Measurements from ENCODE around the gene LTBP2. TPM values are rescaled to one million over a fixed set of nuclear protein-coding genes. Genes with fewer than 3 reads are reported as not detected.

Gene LTBP2
- total and polyA plus RNA-seq, 7 donors, result 0.46 to 71.2 (median 12.1) TPM

GRCh38 chr14:74570696-74571095 lies 41.3 kb downstream of the LTBP2 start:
- Histone ChIP-seq H3K27ac (peak overlapping the region; percentile 60 to 86 (median 79)), H3K9me3 (no peaks in the 10 kb centered on the region), H3K27me3 (no peaks in the 10 kb centered on the region), H3K36me3 (no peaks in the 10 kb centered on the region), H3K4me3 (no peak overlapping the region), H3K4me1 (peaks cover 0 to 51% (median 31%) of the 10 kb centered on the region in 4 donors)
- intact Hi-C loops (cut with DNase I), result no loop called here
- no peak for DNase-seq
- no peak for TF ChIP-seq CTCF (IDR thresholded peaks at IDR 0.05)
- TF ChIP-seq POLR2A (IDR thresholded peaks at IDR 0.05), result no peak
- TF ChIP-seq EP300 (IDR thresholded peaks at IDR 0.05), result no peak
- no peak for TF ChIP-seq POLR2AphosphoS5 (IDR thresholded peaks at IDR 0.05)
- WGBS, 2 donors, result 83 to 89% methylated on average over 5 of the region's 5 CpGs

GRCh38 chr14:74569806-74570591 lies 42.0 kb downstream of the LTBP2 start:
- Histone ChIP-seq H3K27me3 (no peaks in the 10 kb centered on the region), H3K27ac (peak overlapping the region in 2 of 4 donors; percentile 80 to 86), H3K4me3 (no peak overlapping the region), H3K9me3 (no peaks in the 10 kb centered on the region), H3K36me3 (no peaks in the 10 kb centered on the region), H3K4me1 (peaks cover 0 to 57% (median 32%) of the 10 kb centered on the region in 4 donors)
- no peak for TF ChIP-seq EP300 (IDR thresholded peaks at IDR 0.05)
- TF ChIP-seq POLR2AphosphoS5 (IDR thresholded peaks at IDR 0.05), result no peak
- intact Hi-C loops (cut with DNase I), result loop anchor here (5.0 kb wide), 1 partner anchor 68 kb away; no protein-coding TSS in a partner anchor
- no peak for DNase-seq
- 55 to 74% methylated on average over 8 of the region's 8 CpGs for WGBS, 2 donors

- intact Hi-C loops (cut with DNase I), result loop anchor here (5.0 kb wide), 1 partner anchor 67 kb away; no protein-coding TSS in a partner anchor
- Histone ChIP-seq H3K4me3 (no peak overlapping the region), H3K27me3 (no peaks in the 10 kb centered on the region), H3K36me3 (no peaks in the 10 kb centered on the region), H3K4me1 (peaks cover 0 to 57% (median 32%) of the 10 kb centered on the region in 4 donors), H3K27ac (peak overlapping the region in 2 of 4 donors; percentile 38 to 86), H3K9me3 (no peaks in the 10 kb centered on the region)
- no peak for DNase-seq
- WGBS, 2 donors, result 83 to 85% methylated on average over 2 of the region's 2 CpGs
- TF ChIP-seq CTCF (IDR thresholded peaks at IDR 0.05) (no peak), POLR2A (IDR thresholded peaks at IDR 0.05) (no peak), EP300 (IDR thresholded peaks at IDR 0.05) (no peak), POLR2AphosphoS5 (IDR thresholded peaks at IDR 0.05) (no peak)
Observed at GRCh38 chr14:74569387-74569786, 42.6 kb downstream of the LTBP2 start.

DNA sequence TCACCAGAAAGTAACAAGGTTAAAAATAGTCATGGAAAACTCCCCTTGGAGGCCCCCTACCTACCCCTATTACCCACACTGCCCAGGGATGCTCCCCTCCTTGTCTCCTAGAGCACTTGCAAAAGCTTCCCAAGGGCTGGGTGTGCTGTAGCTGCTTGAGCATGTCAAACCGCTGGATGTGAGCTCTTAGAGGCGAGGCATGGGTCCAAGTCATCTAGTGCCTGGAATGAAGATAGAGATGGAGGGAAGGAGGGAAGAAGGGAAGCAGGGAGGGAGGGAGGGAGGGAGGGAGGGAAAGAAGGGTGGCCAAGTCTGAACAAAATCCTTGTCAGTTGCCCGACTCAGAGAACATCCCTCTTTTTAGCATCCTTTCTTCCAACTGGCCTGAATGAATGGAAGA lies 43.1 kb downstream of the LTBP2 start:
- H3K4me1 ChIP-seq, result peaks cover 0 to 57% (median 32%) of the 10 kb centered on the region in 4 donors
- intact Hi-C loops (cut with DNase I), result loop anchor here (5.0 kb wide), 1 partner anchor 67 kb away; no protein-coding TSS in a partner anchor
- H3K4me3 ChIP-seq, result no peak overlapping the region
- no peaks in the 10 kb centered on the region for H3K27me3 ChIP-seq
- H3K27ac ChIP-seq, result peak overlapping the region in 2 of 4 donors; percentile 38 to 86
- H3K36me3 ChIP-seq, result no peaks in the 10 kb centered on the region
- DNase-seq, result no peak
- H3K9me3 ChIP-seq, result no peaks in the 10 kb centered on the region
- 76 to 81% methylated on average over 3 of the region's 3 CpGs for WGBS, 2 donors
- TF ChIP-seq CTCF (IDR thresholded peaks at IDR 0.05), result no peak
- TF ChIP-seq POLR2A (IDR thresholded peaks at IDR 0.05), result no peak
- TF ChIP-seq POLR2AphosphoS5 (IDR thresholded peaks at IDR 0.05), result no peak
- no peak for TF ChIP-seq EP300 (IDR thresholded peaks at IDR 0.05)

- intact Hi-C loops (cut with DNase I), result loop anchor here (5.0 kb wide), 1 partner anchor 66 kb away; no protein-coding TSS in a partner anchor
- Histone ChIP-seq H3K4me3 (no peak overlapping the region), H3K4me1 (peaks cover 0 to 56% (median 30%) of the 10 kb centered on the region in 4 donors), H3K27ac (peak overlapping the region in 1 of 4 donors; percentile 86), H3K36me3 (no peaks in the 10 kb centered on the region), H3K9me3 (no peaks in the 10 kb centered on the region), H3K27me3 (no peaks in the 10 kb centered on the region)
- TF ChIP-seq CTCF (IDR thresholded peaks at IDR 0.05), result no peak
- TF ChIP-seq POLR2A (IDR thresholded peaks at IDR 0.05), result no peak
- 80 to 81% methylated on average over 3 of the region's 3 CpGs for WGBS, 2 donors
- no peak for DNase-seq
Observed at GRCh38 chr14:74568380-74568649, 43.7 kb downstream of the LTBP2 start.

Measured in sigmoid colon (tissue), 7 donors.